ENCODE results near the gene PLAAT3. TPM values are rescaled to one million over a fixed set of nuclear protein-coding genes. Genes with fewer than 3 reads are reported as not detected.
A peak's percentile ranks its signal among the peaks of the same experiment; 100 is the strongest.

PLAAT3 gene
- total RNA-seq, 2 donors from 2014 or later = 6.3 to 11.5 TPM

DNA sequence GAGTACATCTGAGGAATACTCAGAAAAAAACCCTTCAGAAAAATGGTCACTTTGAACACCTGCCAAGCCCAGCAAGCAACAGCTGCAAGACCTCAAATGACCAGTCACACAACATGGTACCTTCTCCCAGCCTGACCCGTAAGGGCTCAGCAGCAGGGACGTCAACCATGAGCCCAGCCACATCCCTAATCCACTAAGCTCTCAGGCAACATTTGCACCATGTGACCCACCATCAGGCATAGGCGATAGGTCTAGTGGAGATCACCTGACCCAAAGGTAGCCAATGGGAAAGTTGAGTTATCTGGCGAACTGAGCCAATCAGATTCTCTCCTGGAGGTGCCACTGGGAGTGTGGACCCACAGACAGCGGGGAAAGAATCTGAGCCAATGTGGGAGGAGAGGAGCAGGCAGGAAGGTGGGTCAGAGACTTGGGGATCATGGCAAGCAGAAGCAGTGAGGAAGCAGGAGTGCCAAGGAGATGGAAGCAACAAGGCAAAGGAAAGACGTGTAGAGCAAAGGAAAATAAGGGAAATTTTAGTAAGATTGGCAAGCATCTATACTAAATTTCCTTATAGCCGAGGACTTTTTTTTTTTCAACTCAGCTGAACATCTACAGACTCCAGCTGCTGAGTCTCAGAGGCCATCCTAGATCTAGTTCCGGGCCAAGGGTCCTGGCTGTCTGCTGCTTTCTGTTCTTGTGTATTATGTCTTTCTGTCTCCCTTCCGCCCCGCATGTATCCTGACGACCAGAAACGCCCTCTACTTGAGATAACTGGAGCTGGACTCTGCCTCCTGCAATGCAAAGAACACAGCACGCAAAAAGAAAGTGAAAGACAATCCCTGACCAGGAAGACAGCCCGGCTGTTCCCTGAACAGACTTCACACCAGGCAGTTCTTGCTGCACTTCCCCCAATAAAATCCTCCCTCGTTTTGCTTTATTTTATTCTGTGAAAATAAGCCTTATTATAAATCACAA is 40.1 kb downstream of the PLAAT3 start:
- ATAC-seq (replicated peaks in 1 of 2) (peak; percentile 60 to 79), DNase-seq (peak; percentile 17 to 36)
- peak overlapping the region; percentile 81 to 83 for H3K4me3 Mint-ChIP-seq
- no peaks in the 10 kb centered on the region for H3K27me3 Mint-ChIP-seq (ENCODE audit: low read depth)
- H3K4me1 Mint-ChIP-seq (ENCODE audit: low read depth) = peaks cover 20% of the 10 kb centered on the region
- peaks cover 0 to 6% of the 10 kb centered on the region in 2 donors for H3K9me3 Mint-ChIP-seq
- peak overlapping the region; percentile 86 for H3K27ac Mint-ChIP-seq
- peaks cover 5 to 8% of the 10 kb centered on the region in 2 donors for H3K36me3 Mint-ChIP-seq (ENCODE audit: insufficient read depth in 2 of 2)

DNA sequence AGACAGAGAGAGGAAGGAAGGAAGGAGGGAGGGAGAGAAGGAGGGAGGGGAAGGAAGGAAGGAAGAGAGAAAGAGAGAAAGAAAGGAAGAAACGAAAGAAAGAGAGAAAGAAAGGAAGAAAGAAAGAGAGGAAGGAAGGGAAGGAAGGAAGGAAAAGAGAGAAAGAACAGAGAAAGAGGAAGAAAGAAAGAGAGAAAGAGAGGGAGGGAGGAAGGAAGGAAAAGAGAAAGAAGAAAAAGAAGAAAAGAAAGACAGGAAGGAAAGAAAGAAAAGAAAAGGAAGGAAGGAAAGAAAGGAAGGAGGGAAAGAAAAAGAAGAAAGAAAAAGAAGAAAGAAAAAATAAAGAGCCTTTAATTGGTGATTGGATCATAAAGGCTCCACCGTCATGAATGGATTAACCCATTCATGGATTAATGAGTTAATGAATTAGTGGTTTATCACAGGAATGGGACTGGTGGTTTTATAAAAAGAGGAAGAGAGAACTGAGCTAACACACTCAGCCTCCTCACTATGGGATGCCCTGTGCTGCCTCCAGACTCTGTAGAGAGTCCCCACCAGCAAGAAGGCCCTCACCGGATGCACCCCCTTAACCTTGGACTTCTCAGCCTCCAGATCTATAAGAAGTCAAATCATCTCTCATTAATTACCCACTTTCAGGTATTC is 42.1 kb downstream of the PLAAT3 start:
- Mint-ChIP-seq H3K36me3 (ENCODE audit: insufficient read depth in 2 of 2) (peaks cover 0 to 2% of the 10 kb centered on the region in 2 donors), H3K27ac (peak overlapping the region; percentile 43), H3K27me3 (ENCODE audit: low read depth) (no peaks in the 10 kb centered on the region), H3K9me3 (peaks cover 0 to 1% of the 10 kb centered on the region in 2 donors), H3K4me3 (no peak overlapping the region), H3K4me1 (ENCODE audit: low read depth) (peaks cover 31% of the 10 kb centered on the region)
- DNase-seq (no peak), ATAC-seq (replicated peaks in 1 of 2) (no peak)

DNA sequence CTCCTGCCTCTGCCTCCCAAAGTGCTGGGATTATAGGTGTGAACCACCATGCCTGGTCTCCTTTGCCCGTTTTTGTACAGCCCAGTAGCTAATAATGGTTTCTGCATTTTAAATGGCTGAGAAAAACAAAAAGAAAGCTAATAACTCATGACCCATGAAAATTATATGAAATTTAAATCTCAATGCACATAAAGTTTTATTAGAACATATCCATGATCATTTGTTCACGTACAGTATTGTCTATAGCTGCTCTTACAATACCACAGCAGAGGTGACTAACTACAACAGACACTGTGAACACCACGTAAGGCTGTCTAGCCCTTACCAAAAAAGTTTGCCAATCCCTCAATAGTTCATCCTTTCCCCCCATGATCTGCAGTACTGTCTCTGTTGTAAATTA is 44.7 kb downstream of the PLAAT3 start:
- ATAC-seq (replicated peaks in 1 of 2) (no peak), DNase-seq (no peak)
- peaks cover 0 to 2% of the 10 kb centered on the region in 2 donors for H3K36me3 Mint-ChIP-seq (ENCODE audit: insufficient read depth in 2 of 2)
- no peaks in the 10 kb centered on the region for H3K27me3 Mint-ChIP-seq (ENCODE audit: low read depth)
- H3K9me3 Mint-ChIP-seq = peaks cover 0 to 1% of the 10 kb centered on the region in 2 donors
- no peak overlapping the region for H3K4me3 Mint-ChIP-seq
- H3K4me1 Mint-ChIP-seq (ENCODE audit: low read depth) = peaks cover 41% of the 10 kb centered on the region
- H3K27ac Mint-ChIP-seq = no peak overlapping the region

DNA sequence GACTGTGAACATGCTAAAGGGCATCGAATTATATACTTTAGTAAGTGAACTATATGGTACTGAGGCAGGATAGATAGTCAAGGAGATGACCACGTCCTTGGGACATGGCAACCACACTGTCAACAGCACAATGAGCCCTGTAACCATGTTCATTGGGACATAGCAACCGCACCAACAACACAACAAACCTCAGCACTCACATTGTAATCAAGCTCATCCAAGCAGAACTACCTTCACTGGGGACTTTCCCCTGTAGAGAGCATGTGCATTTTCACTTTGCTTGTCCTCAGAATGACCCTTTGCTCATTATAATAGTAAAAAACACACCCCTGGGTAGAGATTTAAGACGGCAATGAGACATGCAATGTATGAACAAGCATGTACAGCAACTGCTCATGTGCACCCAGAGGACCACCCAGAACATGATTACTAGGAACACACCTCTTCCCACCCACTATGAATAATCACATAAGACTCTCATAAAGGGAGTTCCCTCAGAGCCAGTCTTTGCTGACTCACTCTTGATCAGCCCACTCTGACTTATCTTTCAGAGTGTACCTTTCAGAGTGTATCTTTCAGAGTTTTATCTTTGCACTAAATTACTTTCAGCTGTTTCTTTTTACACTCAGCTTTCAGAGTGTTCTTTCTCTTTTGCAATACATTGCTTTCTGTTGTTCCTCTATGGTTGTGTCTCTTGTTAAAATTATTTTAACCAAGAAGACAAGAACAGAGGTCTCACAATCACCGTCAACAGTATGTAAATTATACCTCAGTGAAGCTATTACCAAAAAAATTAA is 47.0 kb downstream of the PLAAT3 start:
- no peaks in the 10 kb centered on the region for H3K9me3 Mint-ChIP-seq
- H3K27me3 Mint-ChIP-seq (ENCODE audit: low read depth) = no peaks in the 10 kb centered on the region
- DNase-seq (peak; percentile 69 to 79), ATAC-seq (replicated peaks in 1 of 2) (peak; percentile 85 to 87)
- H3K27ac Mint-ChIP-seq = peak overlapping the region; percentile 96
- H3K4me3 Mint-ChIP-seq = peak overlapping the region; percentile 75 to 88
- peaks cover 44% of the 10 kb centered on the region for H3K4me1 Mint-ChIP-seq (ENCODE audit: low read depth)
- H3K36me3 Mint-ChIP-seq (ENCODE audit: insufficient read depth in 2 of 2) = no peaks in the 10 kb centered on the region

DNA sequence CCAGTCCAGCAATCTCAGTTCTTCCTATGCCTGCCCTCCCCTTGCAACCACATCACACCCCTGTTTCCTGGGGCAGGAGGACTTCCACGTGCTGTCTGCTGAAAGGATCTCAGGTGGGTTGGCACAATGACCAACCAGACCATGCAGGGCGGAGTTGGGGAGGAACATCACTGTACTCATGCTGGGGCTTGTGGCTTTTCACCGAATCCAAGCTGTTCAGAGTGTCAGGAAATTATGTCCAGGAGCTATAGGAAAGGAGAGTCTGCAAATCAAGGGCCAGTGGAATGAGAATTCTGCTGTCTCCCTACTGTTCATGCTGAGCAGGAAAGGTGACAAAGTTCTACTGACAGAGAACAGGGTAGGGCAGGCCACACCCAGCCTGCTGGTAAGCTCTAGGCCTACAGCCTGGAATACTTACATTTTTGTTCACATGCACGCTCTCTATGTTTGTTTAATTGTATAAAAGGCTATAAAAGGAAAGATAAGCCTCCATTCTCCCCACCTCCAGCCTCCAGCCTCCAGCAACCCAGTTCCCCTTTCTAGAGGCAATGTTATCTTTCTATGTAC is 49.4 kb downstream of the PLAAT3 start:
- DNase-seq = no peak
- Mint-ChIP-seq H3K4me3 (peak overlapping the region; percentile 34 to 41), H3K4me1 (ENCODE audit: low read depth) (peaks cover 64% of the 10 kb centered on the region), H3K9me3 (no peaks in the 10 kb centered on the region), H3K36me3 (ENCODE audit: insufficient read depth in 2 of 2) (no peaks in the 10 kb centered on the region), H3K27me3 (ENCODE audit: low read depth) (no peaks in the 10 kb centered on the region), H3K27ac (no peak overlapping the region)
- ATAC-seq (replicated peaks in 1 of 2) = no peak

DNA sequence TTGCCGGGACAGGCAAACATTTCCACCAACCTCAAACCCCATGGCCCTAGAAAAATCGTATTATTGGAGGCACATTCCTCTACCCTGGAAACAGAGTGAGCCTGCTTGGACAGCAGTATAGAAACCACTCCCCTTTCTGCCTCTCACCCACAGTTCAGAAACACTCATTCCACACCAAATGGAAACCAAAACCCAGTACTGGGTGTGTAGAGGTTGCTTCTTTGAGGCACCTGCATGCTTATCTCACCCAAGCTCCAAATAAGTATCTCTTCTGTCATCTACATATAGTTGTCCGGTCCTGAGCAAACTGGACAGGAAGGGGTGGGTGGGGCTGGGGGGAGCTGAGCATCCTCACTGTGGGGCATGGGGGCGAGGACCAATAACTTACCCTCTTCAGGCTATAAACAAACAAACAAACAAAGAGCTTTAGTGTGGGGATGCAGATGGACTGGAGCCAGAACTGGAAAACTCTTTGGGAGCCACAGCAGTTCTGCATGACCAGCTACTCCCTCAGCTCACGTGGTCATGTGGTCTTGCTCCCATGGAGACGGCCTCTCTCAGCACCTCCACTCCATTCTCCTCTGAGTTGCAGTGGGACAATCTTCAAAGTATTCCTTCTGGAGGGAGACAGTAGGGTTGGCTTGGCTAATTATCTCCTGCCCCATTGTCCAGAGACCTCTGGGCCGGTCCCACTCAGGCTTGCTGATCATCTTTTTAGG is 50.0 kb downstream of the PLAAT3 start:
- Mint-ChIP-seq H3K4me3 (peak overlapping the region; percentile 34 to 46), H3K36me3 (ENCODE audit: insufficient read depth in 2 of 2) (no peaks in the 10 kb centered on the region), H3K27me3 (ENCODE audit: low read depth) (no peaks in the 10 kb centered on the region), H3K4me1 (ENCODE audit: low read depth) (peaks cover 64% of the 10 kb centered on the region), H3K9me3 (no peaks in the 10 kb centered on the region), H3K27ac (no peak overlapping the region)
- peak; percentile 61 to 66 for ATAC-seq (replicated peaks in 1 of 2)
- DNase-seq = peak; percentile 56 to 57

DNA sequence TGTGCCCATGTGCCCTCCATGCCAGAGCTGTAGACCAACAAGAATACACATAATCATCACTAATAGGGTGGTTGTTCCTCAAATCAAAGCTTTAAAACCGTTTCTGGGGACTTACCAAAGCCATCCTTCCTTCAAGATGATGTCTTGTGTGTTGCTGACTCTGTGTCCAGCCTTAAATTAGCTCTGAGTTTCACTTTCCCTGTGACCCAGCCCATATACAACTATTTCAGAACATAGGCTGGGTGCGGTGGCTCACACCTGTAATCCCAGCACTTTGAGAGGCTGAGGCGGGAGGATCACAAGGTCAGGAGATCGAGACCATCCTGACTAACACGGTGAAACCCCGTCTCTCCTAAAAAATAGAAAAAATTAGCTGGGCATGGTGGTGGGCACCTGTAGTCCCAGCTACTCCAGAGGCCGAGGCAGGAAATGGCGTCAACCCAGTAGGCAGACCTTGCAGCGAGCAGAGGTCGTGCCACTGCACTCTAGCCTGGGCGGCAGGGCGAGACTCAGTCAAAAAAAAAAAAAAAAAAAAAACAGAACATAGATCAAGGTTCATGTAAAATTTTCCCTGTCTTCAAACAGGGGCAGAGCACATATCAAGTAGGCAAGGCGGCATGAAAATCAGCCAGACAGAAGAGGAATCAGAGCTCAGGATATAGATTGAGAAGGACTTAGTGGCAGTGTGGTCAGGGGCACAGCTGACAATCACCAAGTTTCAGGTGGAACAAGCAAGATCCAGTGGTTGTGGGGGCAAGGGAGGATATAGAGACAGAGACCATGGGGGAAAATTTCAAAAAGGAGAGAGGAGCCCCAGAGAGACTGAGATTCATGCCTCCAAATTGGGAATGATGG is 50.8 kb downstream of the PLAAT3 start, which contains the start of gene PLAAT2:
PLAAT2 (minus strand) TSS at position 179 of the 855 bp plus-strand sequence; CDS start at position 124, 55 bp downstream.
- peaks cover 64% of the 10 kb centered on the region for H3K4me1 Mint-ChIP-seq (ENCODE audit: low read depth)
- H3K9me3 Mint-ChIP-seq = no peaks in the 10 kb centered on the region
- no peak within 1 kb of the TSS for H3K27ac Mint-ChIP-seq
- no peak for DNase-seq
- H3K36me3 Mint-ChIP-seq (ENCODE audit: insufficient read depth in 2 of 2) = no peaks in the 10 kb centered on the region
- peak within 1 kb of the TSS; percentile 28 to 46 for H3K4me3 Mint-ChIP-seq
- ATAC-seq (replicated peaks in 1 of 2) = no peak
- H3K27me3 Mint-ChIP-seq (ENCODE audit: low read depth) = no peaks in the 10 kb centered on the region

DNA sequence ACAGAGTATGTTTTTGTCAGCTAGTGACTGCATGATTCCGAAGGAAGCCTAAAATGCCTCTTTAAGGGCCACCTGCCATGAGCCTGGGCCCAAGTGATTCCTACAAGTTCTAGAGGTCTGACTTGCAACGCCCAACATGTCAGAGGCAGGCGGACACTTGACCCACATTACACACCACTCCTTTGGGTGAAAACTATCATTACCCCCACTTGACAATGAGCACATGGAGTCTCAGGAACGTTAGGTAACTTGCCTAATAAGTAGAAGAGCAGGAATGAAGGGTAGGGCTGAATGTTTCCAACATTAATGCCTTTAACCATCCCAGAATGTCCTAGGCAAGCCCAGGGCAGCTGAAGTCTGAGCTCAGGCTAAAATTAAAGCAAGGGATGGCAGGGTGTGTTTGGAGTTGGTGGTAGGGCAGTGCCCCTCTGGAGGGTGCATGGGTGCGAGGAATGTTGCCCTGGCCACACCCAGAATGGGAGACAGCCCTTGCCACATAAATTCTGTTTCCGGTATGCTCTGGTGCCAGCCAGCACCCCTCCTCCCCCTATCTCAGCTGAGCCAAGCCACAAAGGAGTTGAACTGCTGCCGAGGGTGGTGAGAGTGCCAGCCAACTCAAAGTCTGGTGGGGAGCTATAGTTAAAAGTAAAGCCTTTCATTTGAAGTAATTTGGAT is 53.6 kb downstream of the PLAAT3 start:
- ATAC-seq (replicated peaks in 1 of 2) (no peak), DNase-seq (no peak)
- Mint-ChIP-seq H3K9me3 (no peaks in the 10 kb centered on the region), H3K4me3 (peak overlapping the region in 1 of 2 donors; percentile 0), H3K27me3 (ENCODE audit: low read depth) (no peaks in the 10 kb centered on the region), H3K36me3 (ENCODE audit: insufficient read depth in 2 of 2) (no peaks in the 10 kb centered on the region), H3K27ac (no peak overlapping the region), H3K4me1 (ENCODE audit: low read depth) (peaks cover 49% of the 10 kb centered on the region)

DNA sequence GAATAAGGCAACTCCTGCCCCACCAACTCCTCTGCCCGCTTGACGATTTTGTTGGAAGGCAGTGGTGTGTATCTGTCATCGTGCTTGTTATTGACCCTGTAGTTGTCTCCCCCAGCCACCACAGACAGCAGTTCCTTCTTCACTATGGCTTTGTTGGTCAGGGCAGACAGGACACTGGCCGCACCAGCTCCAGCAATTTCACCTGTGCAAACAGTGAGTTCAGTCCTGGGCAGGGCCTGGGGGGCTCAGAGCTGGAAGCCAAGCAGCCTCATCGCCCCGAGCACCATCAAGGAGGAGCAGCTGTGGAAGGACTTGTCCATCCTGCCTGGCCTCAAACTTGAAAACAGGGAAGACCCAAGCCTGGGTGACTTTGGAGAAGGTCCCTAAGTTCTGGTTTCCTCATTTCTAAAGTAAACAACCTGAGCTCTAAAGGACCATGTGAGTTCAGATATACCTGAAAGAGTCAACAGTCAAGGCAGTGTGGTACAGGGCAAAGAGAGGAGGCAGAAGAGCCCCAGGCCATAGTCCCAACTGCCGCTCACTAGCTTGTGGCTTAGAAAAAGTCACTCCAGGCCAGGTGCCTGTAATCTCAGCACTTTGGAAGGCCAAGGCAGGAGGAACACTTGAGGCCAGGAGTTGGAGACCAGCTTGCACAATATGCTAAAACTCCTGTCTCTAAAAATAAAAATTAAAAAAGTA is 55.6 kb downstream of the PLAAT3 start:
- Mint-ChIP-seq H3K36me3 (ENCODE audit: insufficient read depth in 2 of 2) (no peaks in the 10 kb centered on the region), H3K9me3 (no peaks in the 10 kb centered on the region), H3K27me3 (ENCODE audit: low read depth) (no peaks in the 10 kb centered on the region), H3K4me1 (ENCODE audit: low read depth) (peaks cover 49% of the 10 kb centered on the region), H3K27ac (no peak overlapping the region), H3K4me3 (no peak overlapping the region)
- DNase-seq (no peak), ATAC-seq (replicated peaks in 1 of 2) (no peak)

DNA sequence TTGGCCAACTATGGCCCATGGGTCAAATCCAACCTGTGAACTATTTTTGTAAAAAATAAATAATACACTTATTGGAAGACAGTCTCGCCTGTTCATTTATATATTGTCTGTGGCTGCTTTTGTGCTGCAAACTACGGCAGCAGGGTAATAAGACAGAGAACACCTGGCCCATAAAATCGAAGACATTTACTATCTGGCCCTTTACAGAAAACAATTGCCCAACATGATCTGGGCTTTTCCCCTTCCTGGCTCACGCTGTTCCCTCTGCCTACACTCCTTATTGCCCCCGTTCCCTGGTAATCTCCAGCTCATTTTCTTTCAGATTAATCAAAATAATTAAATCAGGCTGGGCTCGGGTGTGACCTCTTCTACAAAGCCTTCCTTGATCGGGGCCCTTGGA is 56.7 kb downstream of the PLAAT3 start:
- no peaks in the 10 kb centered on the region for H3K36me3 Mint-ChIP-seq (ENCODE audit: insufficient read depth in 2 of 2)

More for the DNA sequence above, 56.7 kb downstream of the PLAAT3 start:
- H3K27me3 Mint-ChIP-seq (ENCODE audit: low read depth) = no peaks in the 10 kb centered on the region
- ATAC-seq (replicated peaks in 1 of 2) = no peak
- H3K27ac Mint-ChIP-seq = no peak overlapping the region
- no peaks in the 10 kb centered on the region for H3K9me3 Mint-ChIP-seq
- peaks cover 54% of the 10 kb centered on the region for H3K4me1 Mint-ChIP-seq (ENCODE audit: low read depth)
- H3K4me3 Mint-ChIP-seq = no peak overlapping the region
- DNase-seq = no peak

Data from activated T-cell treated with anti-CD3 and anti-CD28 coated beads, Interleukin-2, amount 50 U/mL, for 72 hours (primary cell).